Measurements from ENCODE around the gene DNAJB8.

The DNAJB8 gene

GRCh38 chr3:128442949-128443348 lies 23.7 kb downstream of the DNAJB8 start:
- DNase-seq, result no peak

- DNase-seq, result no peak
These were observed 24.6 kb downstream of the DNAJB8 start for GRCh38 chr3:128442070-128442469.

GRCh38 chr3:128439226-128439625 lies 27.5 kb downstream of the DNAJB8 start:
- no peak for DNase-seq

- DNase-seq, result no peak
These were observed 28.1 kb downstream of the DNAJB8 start for GRCh38 chr3:128438488-128439072.

- DNase-seq, result no peak
These were observed 30.5 kb downstream of the DNAJB8 start for GRCh38 chr3:128436214-128436613.

GRCh38 chr3:128435561-128435960 lies 31.1 kb downstream of the DNAJB8 start:
- DNase-seq, result no peak

GRCh38 chr3:128435058-128435457 lies 31.6 kb downstream of the DNAJB8 start:
- DNase-seq, result no peak

- no peak for DNase-seq
These were observed 32.2 kb downstream of the DNAJB8 start for GRCh38 chr3:128434524-128434923.

- no peak for DNase-seq
These were observed 32.9 kb downstream of the DNAJB8 start for GRCh38 chr3:128433837-128434165.

- no peak for DNase-seq
These were observed 33.5 kb downstream of the DNAJB8 start for GRCh38 chr3:128432971-128433836.

GRCh38 chr3:128432301-128432970 lies 34.3 kb downstream of the DNAJB8 start:
- no peak for DNase-seq

GRCh38 chr3:128431803-128432300 lies 34.8 kb downstream of the DNAJB8 start:
- no peak for DNase-seq

- no peak for DNase-seq
These were observed 36.0 kb downstream of the DNAJB8 start for GRCh38 chr3:128430731-128431130.

GRCh38 chr3:128430301-128430700 lies 36.4 kb downstream of the DNAJB8 start:
- DNase-seq, result no peak

GRCh38 chr3:128429751-128430150 lies 36.9 kb downstream of the DNAJB8 start:
- no peak for DNase-seq

- DNase-seq, result no peak
These were observed 37.4 kb downstream of the DNAJB8 start for GRCh38 chr3:128429275-128429674.

GRCh38 chr3:128427872-128428822 lies 38.5 kb downstream of the DNAJB8 start:
- DNase-seq, result no peak

GRCh38 chr3:128427175-128427857 lies 39.4 kb downstream of the DNAJB8 start:
- DNase-seq, result no peak

GRCh38 chr3:128426128-128426921 lies 40.4 kb downstream of the DNAJB8 start:
- no peak for DNase-seq

GRCh38 chr3:128425846-128426127 lies 40.9 kb downstream of the DNAJB8 start:
- no peak for DNase-seq

- no peak for DNase-seq
These were observed 41.4 kb downstream of the DNAJB8 start for GRCh38 chr3:128425142-128425845.
